Pancreas (tissue), 10 donors: ENCODE results near the gene HMGXB3. TPM values are rescaled to one million over a fixed set of nuclear protein-coding genes. Genes with fewer than 3 reads are reported as not detected.

ENCODE experiments used
- ATAC-seq, 4 donors: fragments of 200-7000 bp; cut with Tn5 transposase; one replicate each; pipeline versions ENCODE4 v1.8.0 to v1.9.1; 2020; ENCODE audit warnings: mild to moderate bottlenecking in 4 of 4, moderate library complexity in 4 of 4
- DNase-seq, 6 donors: peaks; one replicate each; pipeline ENCODE4 v3.0.0-alpha.2; 2020
- FAIRE-seq: peaks from 2 replicates; lab custom pipeline; 2012; peaks lifted over from hg19 to GRCh38; lab: Jason Lieb, UNC
- H3K27ac ChIP-seq, 4 donors: fragments of 200-600 bp; sonication (generic); 1 replicate in 3 of 4; 2 replicates in 1 of 4; pipeline versions ENCODE4 v1.5.0 to v1.8.0; 2020
- H3K27me3 ChIP-seq, 4 donors: fragments of 200-600 bp; one replicate each; pipeline ENCODE4 v1.8.0; 2021
- H3K36me3 ChIP-seq, 3 donors: fragments of 200-600 bp; sonication (generic) in 1 of 3; one replicate each; pipeline versions ENCODE4 v1.5.0 to v1.8.0; 2020 to 2021
- H3K4me1 ChIP-seq, 3 donors: fragments of 200-600 bp; one replicate each; pipeline ENCODE4 v1.8.0; 2021
- H3K4me3 ChIP-seq, 4 donors: fragments of 200-600 bp; sonication (generic) in 2 of 4; one replicate each; pipeline versions ENCODE4 v1.5.0 to v1.8.0; 2020 to 2021
- H3K9me3 ChIP-seq, 4 donors: fragments of 200-600 bp; one replicate each; pipeline ENCODE4 v1.8.0; 2021
- CTCF ChIP-seq, 4 donors: fragments of 200-600 bp; sonication (generic) in 3 of 4; IDR thresholded peaks; one replicate each; pipeline versions ENCODE4 v1.5.0 to v1.8.0; 2021; ENCODE audit warnings: antibody characterized with exemption in 4 of 4
- WGBS, 2 donors: extraction: QIAGEN DNeasy Blood & Tissue Kit; methylation state at CpG; one replicate each; pipeline ENCODE4 v1.1.7; 2013; 5-methylcytosine and 5-hydroxymethylcytosine counted together
- intact Hi-C, 3 donors: fragments of 100-400 bp; cut with DNase I; formaldehyde crosslinking; loops; one replicate each; pipeline versions ENCODE4 v1.11.1 to v1.14.2; 2022
- polyA plus RNA-seq, 2 donors: library from polyadenylated mRNA; stranded (reverse); fragments of 200-250 nt; gene quantifications; one replicate each; pipeline ENCODE4 v1.2.3, GENCODE V29; 2013
- total RNA-seq, 6 donors: library from RNA; stranded (reverse); fragmentation: NEBNext Ultra II Directional in 4 of 6; extraction: Animal tissue kit (Norgen Biotek cat#: 25700) in 4 of 6; gene quantifications; one replicate each; pipeline versions ENCODE4 v1.2.1 to v1.2.4, GENCODE V29; 2021 to 2023
- donor health status: healthy with polysubstance abuse.
- donor health status: DM: no; HTN: no; CAD: no; lungs with moderate emphysema.
- donor health status: DM: no; HTN: no; CAD: no.
- donor health status: control.
- donor health status: control.
- donor health status: Bipolar disorder and iron deficiency.
- donor health status: DM: yes; HTN: yes; CAD: no.
- donor health status: DM: no; HTN: no; CAD: no.
- donor health status: DM: no; HTN: no; CAD: no.
- donor health status: DM: yes; HTN: yes; CAD: no.

HMGXB3 gene
- total and polyA plus RNA-seq, 8 donors = 8.6 to 21.4 (median 12.8) TPM

DNA sequence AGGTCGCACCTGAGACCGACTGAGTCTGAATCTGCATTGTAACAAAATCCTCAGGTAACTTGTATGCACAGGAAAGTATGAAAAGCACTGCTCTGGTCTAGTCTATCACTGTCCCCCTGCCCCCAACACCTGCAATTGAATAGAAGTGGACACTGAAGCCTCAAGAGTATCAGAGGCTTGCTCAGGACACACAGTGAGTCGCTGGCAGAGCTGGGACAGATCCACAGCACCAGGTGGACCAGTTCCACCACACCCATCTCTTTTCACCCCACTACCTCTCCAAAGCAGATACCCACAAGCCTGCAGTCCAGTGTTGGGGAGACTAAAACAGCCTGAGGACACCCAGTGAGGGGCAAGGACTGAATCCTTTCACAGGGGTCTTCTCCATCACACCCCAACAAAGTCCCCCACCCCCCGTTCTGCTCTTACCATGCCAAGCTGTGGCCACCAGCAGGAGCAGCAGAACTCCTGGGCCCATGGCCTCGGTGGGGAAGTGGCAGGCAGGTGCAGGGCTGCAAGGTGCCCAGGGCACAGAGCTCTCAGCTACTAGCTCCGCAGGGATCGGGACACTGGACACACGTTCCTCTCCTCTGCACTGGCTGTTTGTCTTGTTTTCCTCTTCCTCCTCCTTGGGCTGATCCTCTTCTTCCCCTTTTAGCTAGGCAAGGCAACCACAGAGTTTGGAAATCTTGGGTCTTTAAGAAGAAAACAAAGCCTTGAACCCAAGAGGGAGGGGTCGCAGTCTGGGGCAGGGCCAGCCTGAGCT is 85.6 kb downstream of the HMGXB3 start, which contains the start of gene CSF1R:
Gene CSF1R, minus strand, starts transcription at position 605 of the 766 bp plus-strand sequence. Its CDS starts 127 bp downstream, at position 478.
- no peak for FAIRE-seq
- intact Hi-C loops = no loop called here
- DNase-seq = no peak
- Histone ChIP-seq H3K27me3 (no peaks in the 10 kb centered on the region), H3K36me3 (no peaks in the 10 kb centered on the region), H3K27ac (no peak within 1 kb of the TSS), H3K9me3 (no peaks in the 10 kb centered on the region), H3K4me1 (no peaks in the 10 kb centered on the region), H3K4me3 (peak within 1 kb of the TSS in 1 of 4 donors; percentile 25)
- ATAC-seq = peak in 2 of 4 donors; percentile 19 to 44
- WGBS, 2 donors = 75 to 86% methylated on average over 9 of the region's 9 CpGs
- no peak for TF ChIP-seq CTCF (IDR thresholded peaks at IDR 0.05)

DNA sequence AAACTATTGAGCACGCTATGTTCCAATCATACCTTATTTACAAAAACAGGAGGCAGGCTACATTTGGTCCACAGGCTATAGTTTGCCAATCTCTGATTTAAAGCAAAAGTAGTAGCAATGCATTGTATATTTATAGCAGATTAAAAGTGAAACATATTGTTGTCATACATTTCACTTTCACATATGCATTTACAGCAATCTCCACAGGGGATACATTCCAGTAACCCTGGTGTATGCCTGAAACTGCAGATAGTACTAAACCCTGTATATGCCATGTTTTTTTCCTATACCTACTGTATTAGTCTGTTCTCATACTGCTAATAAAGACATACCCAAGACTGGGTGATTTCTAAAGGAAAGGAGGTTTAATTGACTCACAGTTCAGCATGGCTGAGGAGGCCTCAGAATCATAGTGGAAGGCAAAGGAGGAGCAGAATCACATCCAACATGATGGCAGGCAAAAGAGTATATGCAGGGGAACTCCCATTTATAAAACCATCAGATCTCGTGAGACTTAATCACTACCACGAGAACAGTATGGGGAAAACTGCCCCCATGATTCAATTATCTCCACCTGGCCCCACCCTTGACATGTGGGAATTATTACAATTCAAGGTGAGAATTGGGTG is 91.7 kb downstream of the HMGXB3 start:
- H3K27ac ChIP-seq = no peak overlapping the region

GRCh38 chr5:150097152-150097551 is 96.6 kb downstream of the HMGXB3 start:
- Histone ChIP-seq H3K27ac (no peak overlapping the region), H3K36me3 (no peaks in the 10 kb centered on the region), H3K9me3 (no peaks in the 10 kb centered on the region), H3K27me3 (no peaks in the 10 kb centered on the region), H3K4me1 (no peaks in the 10 kb centered on the region), H3K4me3 (no peak overlapping the region)
- intact Hi-C loops = no loop called here
- DNase-seq = no peak
- TF ChIP-seq CTCF (IDR thresholded peaks at IDR 0.05) = no peak
- no peak for FAIRE-seq
- no peak for ATAC-seq

More for the DNA sequence above, 91.7 kb downstream of the HMGXB3 start:
- intact Hi-C loops = no loop called here
- ATAC-seq (no peak), FAIRE-seq (no peak), DNase-seq (no peak)
- Histone ChIP-seq H3K4me3 (no peak overlapping the region), H3K36me3 (no peaks in the 10 kb centered on the region), H3K9me3 (no peaks in the 10 kb centered on the region), H3K27me3 (no peaks in the 10 kb centered on the region), H3K4me1 (no peaks in the 10 kb centered on the region)
- WGBS, 2 donors = 67 to 73% methylated on average over 3 of the region's 3 CpGs
- no peak for TF ChIP-seq CTCF (IDR thresholded peaks at IDR 0.05)

GRCh38 chr5:150101023-150101422 is 100.5 kb downstream of the HMGXB3 start:
- no peaks in the 10 kb centered on the region for H3K4me1 ChIP-seq
- no peak overlapping the region for H3K4me3 ChIP-seq
- ATAC-seq = no peak
- no peak for DNase-seq
- H3K27me3 ChIP-seq = no peaks in the 10 kb centered on the region
- FAIRE-seq = no peak
- H3K9me3 ChIP-seq = no peaks in the 10 kb centered on the region
- no peak overlapping the region for H3K27ac ChIP-seq
- no peak for TF ChIP-seq CTCF (IDR thresholded peaks at IDR 0.05)
- 75 to 84% methylated on average over 6 of the region's 6 CpGs for WGBS, 2 donors
- intact Hi-C loops = no loop called here
- no peaks in the 10 kb centered on the region for H3K36me3 ChIP-seq

Other genes starting within 250 kb of the HMGXB3 start
- gene PDE6A, start 55.9 kb upstream of the HMGXB3 start, total RNA-seq = not detected
- not detected for gene PDE6A, start 55.9 kb upstream of the HMGXB3 start, polyA plus RNA-seq
- 1 to 10 TPM; 3.1 to 7.4 (median 4.4) TPM for gene SLC26A2, start 40.0 kb upstream of the HMGXB3 start, total RNA-seq
- 1 to 10 TPM; 1.1 to 3.0 TPM for gene SLC26A2, start 40.0 kb upstream of the HMGXB3 start, polyA plus RNA-seq
- gene TIGD6, start 85 bp upstream of the HMGXB3 start, total RNA-seq = 1 to 10 TPM; 1.5 to 3.6 (median 2.0) TPM
- gene TIGD6, start 85 bp upstream of the HMGXB3 start, polyA plus RNA-seq = 1 to 10 TPM; 2.3 to 2.6 TPM
- gene CSF1R, start 85.8 kb downstream of the HMGXB3 start, total RNA-seq = 10 to 100 TPM in 3 of 6 donors, 1 to 10 TPM in 3; 1.4 to 51.2 (median 7.6) TPM
- 1 to 10 TPM; 1.9 to 2.6 TPM for gene CSF1R, start 85.8 kb downstream of the HMGXB3 start, polyA plus RNA-seq
- gene PDGFRB, start 155.1 kb downstream of the HMGXB3 start, total RNA-seq = 10 to 100 TPM in 4 of 6 donors, 1 to 10 TPM in 2; 7.2 to 48.6 (median 15.6) TPM
- 10 to 100 TPM; 11.5 to 17.0 TPM for gene PDGFRB, start 155.1 kb downstream of the HMGXB3 start, polyA plus RNA-seq
- under 1 TPM in 2 of 6 donors, not detected in 4; 0.13 to 0.16 TPM for gene CDX1, start 166.0 kb downstream of the HMGXB3 start, total RNA-seq
- under 1 TPM in 1 of 2 donors, not detected in 1; 0.19 TPM for gene CDX1, start 166.0 kb downstream of the HMGXB3 start, polyA plus RNA-seq
- gene SLC6A7, start 189.3 kb downstream of the HMGXB3 start, total RNA-seq = not detected
- gene SLC6A7, start 189.3 kb downstream of the HMGXB3 start, polyA plus RNA-seq = not detected